Measurements from ENCODE around the gene MAD1L1. TPM values are rescaled to one million over a fixed set of nuclear protein-coding genes. Genes with fewer than 3 reads are reported as not detected.

MAD1L1 gene
- total RNA-seq, 1 experiment from 2014 or later: 38.5 TPM

DNA sequence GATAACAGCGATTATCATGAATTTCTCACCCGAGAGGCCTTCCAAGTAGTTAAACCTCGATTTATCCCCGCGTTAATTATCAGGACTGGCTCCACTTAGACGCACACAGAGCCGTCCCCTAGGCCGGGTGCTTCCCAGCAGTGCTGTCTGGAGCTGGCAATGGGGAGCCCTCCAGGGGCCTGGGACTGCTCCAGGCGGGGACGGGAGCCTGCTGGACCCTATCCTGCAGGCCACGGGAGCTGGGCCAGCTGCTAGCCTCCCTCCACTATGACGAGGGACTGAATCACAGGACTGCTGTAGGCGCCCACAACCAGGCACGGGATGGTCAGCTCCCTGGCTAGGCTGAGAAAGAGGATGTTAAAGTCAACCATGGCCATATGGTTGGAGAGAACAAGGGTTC is 333.5 kb downstream of the MAD1L1 start:
- Histone ChIP-seq H3K27me3 (ENCODE audit: insufficient read depth, low read length) (no peaks in the 10 kb centered on the region), H3K27ac (ENCODE audit: low read depth, low read length) (no peak overlapping the region), H3K4me3 (replicated peaks in 1 of 2; ENCODE audit: low read depth in 1 of 2, low read length in 2 of 2) (no peak overlapping the region), H3K79me2 (ENCODE audit: insufficient read depth, low read length) (no peaks in the 10 kb centered on the region), H3K4me1 (ENCODE audit: control insufficient read depth in 1 of 2, insufficient read depth in 2 of 2, low read length in 2 of 2) (no peaks in the 10 kb centered on the region), H3K9ac (ENCODE audit: low read length) (no peak overlapping the region), H3K36me3 (ENCODE audit: control insufficient read depth in 1 of 2, insufficient read depth in 2 of 2, low read length in 2 of 2) (no peaks in the 10 kb centered on the region), H3K9me2 (ENCODE audit: insufficient read depth) (no peaks in the 10 kb centered on the region), H3K9me3 (ENCODE audit: control insufficient read depth in 1 of 2, insufficient read depth in 1 of 2, low read depth in 1 of 2, low read length in 2 of 2) (no peaks in the 10 kb centered on the region), H3K4me2 (ENCODE audit: low read length) (no peak overlapping the region), H4K20me1 (ENCODE audit: insufficient read depth) (no peaks in the 10 kb centered on the region), H2AFZ (ENCODE audit: low read depth, low read length, poor library complexity, severe bottlenecking) (no peak overlapping the region)
- ATAC-seq (no peak), DNase-seq (ENCODE audit: low read depth, low spot score) (no peak)
- intact Hi-C loops (cut with micrococcal nuclease): no loop called here
- CTCF ChIA-PET: no interaction called here
- no peak for TF ChIP-seq CEBPB (IDR thresholded peaks at IDR 0.05; ENCODE audit: low read depth)
- TF ChIP-seq TCF7L2 (IDR thresholded peaks at IDR 0.05; ENCODE audit: borderline replicate concordance, extremely low read depth, insufficient read depth, insufficient read length): no peak
- TF ChIP-seq POLR2AphosphoS5 (IDR thresholded peaks at IDR 0.05; ENCODE audit: low read depth, low read length): no peak
- TF ChIP-seq RAD21 (IDR thresholded peaks at IDR 0.05; ENCODE audit: low read depth): no peak
- TF ChIP-seq EZH2phosphoT487 (IDR thresholded peaks at IDR 0.05; ENCODE audit: borderline replicate concordance): no peak
- no peak for TF ChIP-seq ELF1 (IDR thresholded peaks at IDR 0.05; ENCODE audit: borderline replicate concordance, low read depth)
- no peak for TF ChIP-seq EGR1 (IDR thresholded peaks at IDR 0.05; ENCODE audit: low read depth)
- TF ChIP-seq, protein P1, sequence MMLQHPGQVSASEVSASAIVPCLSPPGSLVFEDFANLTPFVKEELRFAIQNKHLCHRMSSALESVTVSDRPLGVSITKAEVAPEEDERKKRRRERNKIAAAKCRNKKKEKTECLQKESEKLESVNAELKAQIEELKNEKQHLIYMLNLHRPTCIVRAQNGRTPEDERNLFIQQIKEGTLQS (IDR thresholded peaks at IDR 0.05): no peak
- no peak for TF ChIP-seq SP1 (IDR thresholded peaks at IDR 0.05; ENCODE audit: low read depth)
- TF ChIP-seq, protein P2, sequence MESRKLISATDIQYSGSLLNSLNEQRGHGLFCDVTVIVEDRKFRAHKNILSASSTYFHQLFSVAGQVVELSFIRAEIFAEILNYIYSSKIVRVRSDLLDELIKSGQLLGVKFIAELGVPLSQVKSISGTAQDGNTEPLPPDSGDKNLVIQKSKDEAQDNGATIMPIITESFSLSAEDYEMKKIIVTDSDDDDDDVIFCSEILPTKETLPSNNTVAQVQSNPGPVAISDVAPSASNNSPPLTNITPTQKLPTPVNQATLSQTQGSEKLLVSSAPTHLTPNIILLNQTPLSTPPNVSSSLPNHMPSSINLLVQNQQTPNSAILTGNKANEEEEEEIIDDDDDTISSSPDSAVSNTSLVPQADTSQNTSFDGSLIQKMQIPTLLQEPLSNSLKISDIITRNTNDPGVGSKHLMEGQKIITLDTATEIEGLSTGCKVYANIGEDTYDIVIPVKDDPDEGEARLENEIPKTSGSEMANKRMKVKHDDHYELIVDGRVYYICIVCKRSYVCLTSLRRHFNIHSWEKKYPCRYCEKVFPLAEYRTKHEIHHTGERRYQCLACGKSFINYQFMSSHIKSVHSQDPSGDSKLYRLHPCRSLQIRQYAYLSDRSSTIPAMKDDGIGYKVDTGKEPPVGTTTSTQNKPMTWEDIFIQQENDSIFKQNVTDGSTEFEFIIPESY (IDR thresholded peaks at IDR 0.05; ENCODE audit: extremely low read depth, insufficient replicate concordance, low read length): no peak
- TF ChIP-seq, protein P3, sequence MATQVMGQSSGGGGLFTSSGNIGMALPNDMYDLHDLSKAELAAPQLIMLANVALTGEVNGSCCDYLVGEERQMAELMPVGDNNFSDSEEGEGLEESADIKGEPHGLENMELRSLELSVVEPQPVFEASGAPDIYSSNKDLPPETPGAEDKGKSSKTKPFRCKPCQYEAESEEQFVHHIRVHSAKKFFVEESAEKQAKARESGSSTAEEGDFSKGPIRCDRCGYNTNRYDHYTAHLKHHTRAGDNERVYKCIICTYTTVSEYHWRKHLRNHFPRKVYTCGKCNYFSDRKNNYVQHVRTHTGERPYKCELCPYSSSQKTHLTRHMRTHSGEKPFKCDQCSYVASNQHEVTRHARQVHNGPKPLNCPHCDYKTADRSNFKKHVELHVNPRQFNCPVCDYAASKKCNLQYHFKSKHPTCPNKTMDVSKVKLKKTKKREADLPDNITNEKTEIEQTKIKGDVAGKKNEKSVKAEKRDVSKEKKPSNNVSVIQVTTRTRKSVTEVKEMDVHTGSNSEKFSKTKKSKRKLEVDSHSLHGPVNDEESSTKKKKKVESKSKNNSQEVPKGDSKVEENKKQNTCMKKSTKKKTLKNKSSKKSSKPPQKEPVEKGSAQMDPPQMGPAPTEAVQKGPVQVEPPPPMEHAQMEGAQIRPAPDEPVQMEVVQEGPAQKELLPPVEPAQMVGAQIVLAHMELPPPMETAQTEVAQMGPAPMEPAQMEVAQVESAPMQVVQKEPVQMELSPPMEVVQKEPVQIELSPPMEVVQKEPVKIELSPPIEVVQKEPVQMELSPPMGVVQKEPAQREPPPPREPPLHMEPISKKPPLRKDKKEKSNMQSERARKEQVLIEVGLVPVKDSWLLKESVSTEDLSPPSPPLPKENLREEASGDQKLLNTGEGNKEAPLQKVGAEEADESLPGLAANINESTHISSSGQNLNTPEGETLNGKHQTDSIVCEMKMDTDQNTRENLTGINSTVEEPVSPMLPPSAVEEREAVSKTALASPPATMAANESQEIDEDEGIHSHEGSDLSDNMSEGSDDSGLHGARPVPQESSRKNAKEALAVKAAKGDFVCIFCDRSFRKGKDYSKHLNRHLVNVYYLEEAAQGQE (IDR thresholded peaks at IDR 0.05; ENCODE audit: low read depth): no peak
- TF ChIP-seq FOSL1 (IDR thresholded peaks at IDR 0.05; ENCODE audit: low read depth): no peak
- TF ChIP-seq ZNF274 (IDR thresholded peaks at IDR 0.05; ENCODE audit: low read depth, low read length): no peak
- no peak for TF ChIP-seq CBX3 (IDR thresholded peaks at IDR 0.05; ENCODE audit: low read depth)
- TF ChIP-seq POLR2A (IDR thresholded peaks at IDR 0.05; ENCODE audit: borderline replicate concordance, extremely low read depth, insufficient read depth, insufficient read length): no peak
- TF ChIP-seq EZH2 (IDR thresholded peaks at IDR 0.05): no peak
- no TSS peak for BruUV-seq (replicated peaks)
- POLR2A ChIA-PET: no interaction called here
- RAD21 ChIA-PET (ENCODE audit: low non-redundant PET in 1 of 2, low total read pairs in 2 of 2, uncharacterized antibody in 2 of 2, unreplicated experiment in 2 of 2): no interaction called here
